GM23248 (cell line): ENCODE results near the gene P3H3.

ENCODE experiments used
- EZH2 ChIP-seq: fragments of 200-600 bp; sonication (generic); IDR thresholded peaks from 2 replicates; pipeline ENCODE4 v1.6.1; 2018; ENCODE audit warnings: antibody characterized with exemption, mild to moderate bottlenecking; ENCODE audit not compliant: insufficient read depth, poor library complexity, severe bottlenecking
- EZH2phosphoT487 ChIP-seq: fragments of 200-600 bp; sonication (generic); IDR thresholded peaks from 2 replicates; pipeline ENCODE4 v1.6.1; 2018; ENCODE audit warnings: antibody characterized with exemption, moderate library complexity, mild to moderate bottlenecking, low read depth; ENCODE audit not compliant: insufficient read depth

GRCh38 chr12:6827982-6828780 lies at the start of gene P3H3:
- TF ChIP-seq EZH2phosphoT487 (no peak), EZH2 (no peak)
